Measurements from ENCODE around the gene HOXA7.

HOXA7 gene

DNA sequence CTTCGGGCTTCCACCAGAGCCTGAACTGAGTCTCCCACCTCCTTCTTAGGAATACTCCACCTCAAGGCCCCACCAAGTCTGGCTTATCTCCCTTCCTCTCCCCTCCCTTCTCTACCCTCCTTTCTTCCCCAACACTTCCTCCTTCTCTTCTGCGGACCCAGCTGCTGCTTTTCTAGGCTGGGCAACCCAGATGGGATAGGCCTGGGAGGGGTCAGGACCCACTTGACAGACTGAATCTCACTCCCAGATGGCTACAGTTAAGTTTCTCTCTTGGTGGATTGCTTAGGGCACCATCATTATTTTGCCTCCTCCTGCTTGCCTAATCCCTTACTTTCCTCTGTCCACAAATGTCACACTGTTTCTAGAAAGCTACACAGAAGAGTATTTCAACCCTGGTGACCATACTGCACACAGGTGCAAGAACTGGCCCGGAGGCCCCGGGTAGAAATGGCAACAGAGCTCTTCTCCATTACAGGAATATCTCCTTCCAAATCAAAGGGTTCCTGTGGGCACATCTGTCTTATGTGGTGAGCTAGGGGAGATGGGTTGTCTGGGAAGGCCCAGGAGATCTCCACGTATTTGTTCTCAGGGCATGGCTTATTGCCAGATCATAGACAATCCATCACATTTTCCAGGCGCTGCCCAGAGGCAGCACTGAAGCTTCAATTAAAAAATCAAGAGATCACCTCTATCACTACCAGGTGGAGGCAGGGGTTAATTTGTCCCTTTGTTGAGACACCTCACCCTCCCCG, 33.7 kb upstream of the HOXA7 start:
- TF ChIP-seq, protein P1, sequence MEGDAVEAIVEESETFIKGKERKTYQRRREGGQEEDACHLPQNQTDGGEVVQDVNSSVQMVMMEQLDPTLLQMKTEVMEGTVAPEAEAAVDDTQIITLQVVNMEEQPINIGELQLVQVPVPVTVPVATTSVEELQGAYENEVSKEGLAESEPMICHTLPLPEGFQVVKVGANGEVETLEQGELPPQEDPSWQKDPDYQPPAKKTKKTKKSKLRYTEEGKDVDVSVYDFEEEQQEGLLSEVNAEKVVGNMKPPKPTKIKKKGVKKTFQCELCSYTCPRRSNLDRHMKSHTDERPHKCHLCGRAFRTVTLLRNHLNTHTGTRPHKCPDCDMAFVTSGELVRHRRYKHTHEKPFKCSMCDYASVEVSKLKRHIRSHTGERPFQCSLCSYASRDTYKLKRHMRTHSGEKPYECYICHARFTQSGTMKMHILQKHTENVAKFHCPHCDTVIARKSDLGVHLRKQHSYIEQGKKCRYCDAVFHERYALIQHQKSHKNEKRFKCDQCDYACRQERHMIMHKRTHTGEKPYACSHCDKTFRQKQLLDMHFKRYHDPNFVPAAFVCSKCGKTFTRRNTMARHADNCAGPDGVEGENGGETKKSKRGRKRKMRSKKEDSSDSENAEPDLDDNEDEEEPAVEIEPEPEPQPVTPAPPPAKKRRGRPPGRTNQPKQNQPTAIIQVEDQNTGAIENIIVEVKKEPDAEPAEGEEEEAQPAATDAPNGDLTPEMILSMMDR (IDR thresholded peaks at IDR 0.05): no peak

DNA sequence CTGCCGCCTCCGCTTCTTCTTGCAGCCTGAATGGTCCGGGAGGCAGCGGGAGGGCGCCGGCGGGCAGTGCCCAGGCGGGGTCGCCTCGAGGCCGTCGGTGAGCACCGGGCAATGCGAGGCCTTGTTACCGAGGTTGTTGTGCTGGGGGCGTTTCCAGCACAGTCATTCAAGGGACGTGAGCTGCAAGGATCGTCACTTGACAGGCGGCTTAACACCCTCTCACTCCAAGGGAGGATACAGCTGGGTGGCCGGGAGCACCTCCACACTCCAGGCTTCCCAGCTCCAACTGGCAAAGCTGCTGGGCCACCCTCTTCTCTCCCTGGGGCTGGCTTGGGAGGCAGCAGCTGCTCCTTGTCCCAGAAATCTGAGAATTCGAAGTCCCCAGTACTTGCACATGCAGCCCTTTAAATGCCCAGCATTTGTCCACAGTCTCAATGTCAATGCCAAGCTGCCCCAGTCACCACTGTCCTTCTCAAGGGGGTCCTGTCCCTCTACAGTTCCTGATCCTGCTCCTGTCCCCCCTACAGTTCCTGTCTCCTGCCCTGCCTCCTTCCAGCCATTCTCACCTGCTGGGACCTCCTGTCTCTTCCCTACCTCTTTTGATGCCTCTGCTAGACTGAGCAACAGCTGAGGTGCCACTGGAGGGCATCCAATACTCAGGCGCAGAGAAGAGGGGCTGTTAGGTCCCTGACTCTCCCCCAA, 33.0 kb upstream of the HOXA7 start:
- TF ChIP-seq, protein P1 (IDR thresholded peaks at IDR 0.05): no peak

- TF ChIP-seq, protein P1 (IDR thresholded peaks at IDR 0.05): no peak
Observed at GRCh38 chr7:27188386-27189294, 32.2 kb upstream of the HOXA7 start.

DNA sequence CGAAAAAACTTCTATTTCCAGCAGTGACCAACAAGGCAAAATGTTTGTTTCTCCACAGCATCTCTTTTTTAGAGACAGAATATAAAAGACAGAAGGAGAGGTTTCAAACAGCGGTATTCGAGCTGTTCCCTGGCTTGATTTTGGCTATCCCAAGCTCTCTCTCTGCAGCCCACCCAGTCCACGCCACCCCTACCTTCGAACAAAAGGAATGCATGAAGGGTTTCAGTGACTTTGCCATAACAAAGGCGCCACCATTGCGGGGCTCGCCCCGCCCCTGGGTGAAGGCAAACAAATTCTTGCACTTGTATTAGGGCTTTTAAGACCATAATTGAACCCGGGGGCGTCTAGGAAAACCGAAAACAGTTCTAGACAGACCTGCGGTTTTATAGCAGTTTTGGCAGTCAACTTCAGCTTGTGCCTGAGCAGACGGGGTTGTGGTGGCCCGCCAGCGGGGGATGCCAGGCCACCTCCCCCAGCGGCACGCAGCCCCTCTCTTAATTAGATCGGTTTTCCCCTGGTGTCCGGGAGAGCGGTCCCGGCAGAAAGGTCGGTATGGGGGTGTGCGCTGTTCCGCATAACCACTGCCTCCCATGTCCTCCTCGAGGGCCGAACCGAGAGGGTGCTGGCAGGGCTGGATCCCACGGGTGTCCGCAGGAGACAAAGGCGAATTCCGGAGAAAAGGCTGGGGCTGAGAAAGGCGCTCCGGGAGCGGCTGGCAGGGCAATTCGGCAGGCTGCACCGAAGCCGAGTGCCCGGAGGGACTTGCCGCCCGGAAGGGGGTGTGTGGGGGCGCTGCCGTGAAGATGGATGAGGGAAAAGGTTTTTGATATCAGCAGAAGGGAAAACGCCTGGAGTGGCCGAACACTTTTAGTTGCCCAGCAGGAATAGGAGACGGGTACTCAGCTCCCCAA, 31.3 kb upstream of the HOXA7 start:
- TF ChIP-seq, protein P1 (IDR thresholded peaks at IDR 0.05): no peak

DNA sequence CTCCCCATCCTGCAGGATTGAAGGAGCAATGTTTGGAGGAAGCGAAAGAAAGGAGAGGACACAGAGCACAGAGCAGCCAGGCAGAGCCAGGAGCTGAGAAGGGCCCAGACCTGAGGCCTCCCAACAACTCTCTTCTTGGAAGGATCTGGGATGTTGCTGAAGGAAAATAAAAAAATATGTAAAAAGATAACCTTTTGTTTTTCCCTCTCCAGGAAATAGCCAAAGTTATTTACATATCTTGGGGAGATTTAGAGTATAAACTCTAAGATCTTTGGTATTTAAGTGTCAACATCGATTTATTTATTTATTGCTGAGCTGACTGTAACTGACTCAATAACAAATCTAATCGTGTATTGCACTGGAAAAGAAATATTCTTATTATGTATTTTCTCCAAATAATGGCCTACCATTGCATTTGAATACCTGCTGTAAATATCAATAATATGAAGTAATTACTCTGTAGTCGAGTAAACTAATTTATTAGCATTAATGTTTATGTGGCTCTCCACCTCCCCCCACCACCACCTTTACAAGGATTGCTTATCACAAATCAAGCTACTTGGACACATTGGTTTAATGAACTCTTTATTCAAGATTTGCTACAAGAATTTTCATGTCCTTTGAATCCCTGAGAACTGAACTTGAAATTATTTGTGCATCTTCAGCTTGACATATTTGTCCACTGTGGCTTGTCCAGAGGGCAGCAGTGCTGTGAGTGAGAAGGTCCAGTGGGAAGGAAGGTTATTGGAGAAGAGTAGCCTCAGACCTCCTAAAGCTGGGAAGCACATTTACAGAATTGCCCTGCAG, 30.4 kb upstream of the HOXA7 start:
- TF ChIP-seq, protein P1 (IDR thresholded peaks at IDR 0.05): no peak

- TF ChIP-seq, protein P1 (IDR thresholded peaks at IDR 0.05): no peak
Observed at GRCh38 chr7:27185854-27186667, 29.6 kb upstream of the HOXA7 start.
